OCI-LY3 (cell line): Measurements from ENCODE around the gene HOXB6.

Experiments
- EZH2phosphoT487 ChIP-seq: fragments of 200-600 bp; shearing (Covaris generic); IDR thresholded peaks from 2 replicates; pipeline ENCODE4 v1.6.1; 2018; ENCODE audit warnings: antibody characterized with exemption, mixed run types, low read depth
- TF ChIP-seq, protein P1 (sequence below): fragments of 200-600, 300-600 bp; sonication (generic); IDR thresholded peaks from 2 replicates; pipeline ENCODE4 v1.5.1; 2014; ENCODE audit warnings: antibody characterized with exemption, low read length, low read depth

DNA sequence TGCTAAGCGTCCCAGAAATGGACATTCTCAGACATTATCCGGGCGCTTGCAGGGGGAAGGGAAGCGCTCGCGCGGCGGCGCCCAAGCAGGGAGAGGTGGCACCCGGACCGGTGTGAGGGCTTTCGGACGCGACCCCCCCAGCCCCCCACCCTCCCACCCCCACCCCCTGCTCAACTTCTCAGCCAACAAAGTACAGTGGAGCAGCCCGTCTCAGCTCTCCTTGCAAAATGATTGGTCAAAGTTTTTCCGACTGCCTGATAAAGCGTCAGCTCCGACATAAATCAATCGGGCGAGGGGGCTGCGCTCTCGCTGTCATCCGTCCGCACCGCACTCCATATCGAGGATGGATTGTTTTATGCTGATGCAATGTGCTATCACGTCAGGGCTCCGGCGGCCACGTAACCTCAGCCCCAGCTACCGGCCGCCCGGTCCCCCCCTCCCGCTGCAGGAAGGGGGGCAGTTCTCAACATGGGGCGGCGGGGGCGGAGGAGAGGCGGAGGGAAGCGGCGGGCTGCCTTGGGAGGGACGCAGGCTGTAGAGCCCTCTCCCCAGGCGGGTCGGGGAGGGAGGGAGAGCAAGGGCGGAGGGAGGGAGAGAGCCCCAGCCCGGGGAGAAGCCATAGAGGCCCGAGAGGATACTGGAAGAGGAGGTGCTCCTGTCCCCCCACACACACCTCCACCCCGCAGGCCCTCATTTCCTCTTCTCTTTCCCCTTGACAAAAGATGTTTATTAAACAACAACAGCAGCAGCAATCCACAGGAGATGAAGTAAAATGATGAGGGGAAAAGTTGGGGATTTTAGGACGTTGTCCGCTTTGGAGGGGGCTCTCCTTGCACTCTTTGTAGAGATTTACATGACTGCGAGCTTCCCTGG, 21.7 kb upstream of the HOXB6 start, which contains the start of gene HOXB9:
- TF ChIP-seq, protein P1, sequence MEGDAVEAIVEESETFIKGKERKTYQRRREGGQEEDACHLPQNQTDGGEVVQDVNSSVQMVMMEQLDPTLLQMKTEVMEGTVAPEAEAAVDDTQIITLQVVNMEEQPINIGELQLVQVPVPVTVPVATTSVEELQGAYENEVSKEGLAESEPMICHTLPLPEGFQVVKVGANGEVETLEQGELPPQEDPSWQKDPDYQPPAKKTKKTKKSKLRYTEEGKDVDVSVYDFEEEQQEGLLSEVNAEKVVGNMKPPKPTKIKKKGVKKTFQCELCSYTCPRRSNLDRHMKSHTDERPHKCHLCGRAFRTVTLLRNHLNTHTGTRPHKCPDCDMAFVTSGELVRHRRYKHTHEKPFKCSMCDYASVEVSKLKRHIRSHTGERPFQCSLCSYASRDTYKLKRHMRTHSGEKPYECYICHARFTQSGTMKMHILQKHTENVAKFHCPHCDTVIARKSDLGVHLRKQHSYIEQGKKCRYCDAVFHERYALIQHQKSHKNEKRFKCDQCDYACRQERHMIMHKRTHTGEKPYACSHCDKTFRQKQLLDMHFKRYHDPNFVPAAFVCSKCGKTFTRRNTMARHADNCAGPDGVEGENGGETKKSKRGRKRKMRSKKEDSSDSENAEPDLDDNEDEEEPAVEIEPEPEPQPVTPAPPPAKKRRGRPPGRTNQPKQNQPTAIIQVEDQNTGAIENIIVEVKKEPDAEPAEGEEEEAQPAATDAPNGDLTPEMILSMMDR = no peak
- no peak for TF ChIP-seq EZH2phosphoT487
